IPS-18c (cell line): ENCODE results near the gene RGS14.
"Not testable (repeated sequence)": the region's sequence is repeated elsewhere in the genome, so short reads cannot be mapped to it uniquely, and the experiment has no call there.

Experiments used
- H3K4me3 ChIP-seq: 2 replicates; pipeline ENCODE4 v1.7.0; 2013; ENCODE audit warnings: low read depth, mild to moderate bottlenecking, low read length, moderate library complexity; ENCODE audit not compliant: insufficient read depth
- H3K9me3 ChIP-seq: one replicate; pipeline ENCODE4 v1.6.1; 2013; ENCODE audit warnings: mild to moderate bottlenecking, low read length, moderate library complexity; ENCODE audit not compliant: control insufficient read depth, insufficient read depth

RGS14 gene

GRCh38 chr5:177402271-177403043, 44.7 kb downstream of the RGS14 start:
- Histone ChIP-seq H3K9me3 (peaks cover 2% of the 10 kb centered on the region), H3K4me3 (peak overlapping the region; percentile 62; the same call in 1 of the 2 replicates)

- Histone ChIP-seq H3K9me3 (peaks cover 2% of the 10 kb centered on the region), H3K4me3 (peak overlapping the region; percentile 62)
Observed at GRCh38 chr5:177403102-177403791, 45.5 kb downstream of the RGS14 start.

- Histone ChIP-seq H3K9me3 (peaks cover 2% of the 10 kb centered on the region), H3K4me3 (peak overlapping the region; percentile 62)
Observed at GRCh38 chr5:177403792-177404640, 46.3 kb downstream of the RGS14 start.

- H3K9me3 ChIP-seq, result peaks cover 2% of the 10 kb centered on the region
- H3K4me3 ChIP-seq, result peak overlapping the region; percentile 62
Observed at GRCh38 chr5:177404641-177405179, 47.0 kb downstream of the RGS14 start.

- peaks cover 2% of the 10 kb centered on the region for H3K9me3 ChIP-seq
- H3K4me3 ChIP-seq, result no peak overlapping the region
Observed at GRCh38 chr5:177405312-177405711, 47.6 kb downstream of the RGS14 start.

GRCh38 chr5:177405805-177406204, 48.1 kb downstream of the RGS14 start:
- peaks cover 2% of the 10 kb centered on the region for H3K9me3 ChIP-seq
- no peak overlapping the region for H3K4me3 ChIP-seq

- H3K9me3 ChIP-seq, result no peaks in the 10 kb centered on the region
- H3K4me3 ChIP-seq, result no peak within 1 kb of the TSS
Observed at GRCh38 chr5:177409043-177409801, 51.5 kb downstream of the RGS14 start, which contains the start of gene F12. F12 (minus strand) TSS chr5:177409564; CDS start chr5:177409527, 37 bp downstream.

GRCh38 chr5:177410575-177410974, 52.9 kb downstream of the RGS14 start:
- no peak overlapping the region for H3K4me3 ChIP-seq
- H3K9me3 ChIP-seq, result peaks cover 2% of the 10 kb centered on the region

- H3K4me3 ChIP-seq, result no peak overlapping the region
Observed at GRCh38 chr5:177412603-177413233, 55.0 kb downstream of the RGS14 start.

GRCh38 chr5:177414481-177414880, 56.8 kb downstream of the RGS14 start:
- H3K9me3 ChIP-seq, result peaks cover 2% of the 10 kb centered on the region
- H3K4me3 ChIP-seq, result no peak overlapping the region

More at GRCh38 chr5:177412603-177413233, 55.0 kb downstream of the RGS14 start:
- H3K9me3 ChIP-seq, result peaks cover 2% of the 10 kb centered on the region

GRCh38 chr5:177417081-177417480, 59.4 kb downstream of the RGS14 start:
- H3K9me3 ChIP-seq, H3K4me3 ChIP-seq: not testable (repeated sequence)

- H3K9me3 ChIP-seq, result peaks cover 2% of the 10 kb centered on the region
- H3K4me3 ChIP-seq, result no peak overlapping the region
Observed at GRCh38 chr5:177419046-177419445, 61.3 kb downstream of the RGS14 start.

GRCh38 chr5:177420472-177420871, 62.7 kb downstream of the RGS14 start:
- not testable (repeated sequence) for H3K4me3 ChIP-seq, H3K9me3 ChIP-seq

GRCh38 chr5:177421062-177421798, 63.5 kb downstream of the RGS14 start:
- no peak overlapping the region for H3K4me3 ChIP-seq
- no peaks in the 10 kb centered on the region for H3K9me3 ChIP-seq
